HCT116 (cell line): ENCODE measurements around the gene POU4F1. TPM values are rescaled to one million over a fixed set of nuclear protein-coding genes. Genes with fewer than 3 reads are reported as not detected.

Source experiments
- ATAC-seq: fragments of 200-7000 bp; cut with Tn5 transposase; 2 replicates; pipeline ENCODE4 v1.9.1; 2020; ENCODE audit warnings: mild to moderate bottlenecking, moderate library complexity
- BruUV-seq: library from RNA; stranded (reverse); fragments of 400-500 nt; replicated peaks from 2 replicates; lab custom pipeline; 2021; lab: Mats Ljungman, UMichigan
- CTCF ChIA-PET: fragments of 300-600 bp; sonication (Branson Sonifier 250); formaldehyde crosslinking; loops from one replicate; lab custom pipeline; 2021; ENCODE audit warnings: antibody characterized with exemption; lab: Charles Lee
- POLR2A ChIA-PET: fragments of 300-600, 350-600 bp; sonication (Branson Sonifier 250); formaldehyde crosslinking; loops from one replicate; lab custom pipeline; 2021; ENCODE audit warnings: antibody characterized with exemption; lab: Charles Lee
- RAD21 ChIA-PET, 2 experiments: fragments of 300-600 bp; sonication (Branson Sonifier 250); formaldehyde crosslinking; loops; one replicate each; lab custom pipeline; 2023; ENCODE audit warnings: low total read pairs in 2 of 2; ENCODE audit not compliant: uncharacterized antibody in 2 of 2, unreplicated experiment in 2 of 2, low non-redundant PET in 1 of 2; lab: Charles Lee
- DNase-seq: peaks from one replicate; pipeline ENCODE4 v3.0.0-alpha.2; 2010; ENCODE audit warnings: low read depth, low spot score
- H2AFZ ChIP-seq: fragments of 200-600 bp; shearing (Covaris generic), sonication (generic); 2 replicates; pipeline ENCODE4 v1.6.1; 2017; ENCODE audit warnings: low read depth, mixed run types, mixed read lengths, antibody characterized with exemption, low read length; ENCODE audit not compliant: poor library complexity, severe bottlenecking
- H3K27ac ChIP-seq: 2 replicates; pipeline ENCODE4 v1.5.1; 2012; ENCODE audit warnings: low read depth, low read length
- H3K27me3 ChIP-seq: fragments of 200-600 bp; sonication (generic); 2 replicates; pipeline ENCODE4 v1.6.1; 2016; ENCODE audit warnings: mixed run types, low read length, mixed read lengths; ENCODE audit not compliant: insufficient read depth
- H3K36me3 ChIP-seq, 2 experiments: fragments of 200-500 bp in 1 of 2; fragments of 200-600 bp in 1 of 2; sonication (Bioruptor generic) in 1 of 2; sonication (generic) in 1 of 2; 2 replicates each; pipeline versions ENCODE4 v1.5.1 to v1.6.1; 2014 to 2016; ENCODE audit warnings: low read length in 2 of 2, inconsistent platforms in 1 of 2, mixed read lengths in 1 of 2, mixed run types in 1 of 2; ENCODE audit not compliant: insufficient read depth in 2 of 2, control insufficient read depth in 1 of 2
- H3K4me1 ChIP-seq, 2 experiments: fragments of 200-600 bp in 1 of 2; sonication (generic) in 1 of 2; 2 replicates each; pipeline versions ENCODE4 v1.5.1 to v1.6.1; 2012 to 2017; ENCODE audit warnings: low read length in 2 of 2, inconsistent platforms in 1 of 2, mild to moderate bottlenecking in 1 of 2, mixed read lengths in 1 of 2, mixed run types in 1 of 2, moderate library complexity in 1 of 2; ENCODE audit not compliant: insufficient read depth in 2 of 2, control insufficient read depth in 1 of 2
- H3K4me2 ChIP-seq: fragments of 200-600 bp; sonication (generic); 2 replicates; pipeline ENCODE4 v1.6.1; 2017; ENCODE audit warnings: mixed run types, low read length, mixed read lengths
- H3K4me3 ChIP-seq, 2 experiments: fragments of 200-600 bp in 1 of 2; sonication (generic) in 1 of 2; replicated peaks in 1 of 2; 2 replicates each; pipeline ENCODE4 v1.5.1; 2011 to 2016; ENCODE audit warnings: low read length in 2 of 2, control low read depth in 1 of 2, low read depth in 1 of 2, mild to moderate bottlenecking in 1 of 2, mixed read lengths in 1 of 2, mixed run types in 1 of 2
- H3K79me2 ChIP-seq: fragments of 200-600 bp; sonication (generic); 2 replicates; pipeline ENCODE4 v1.6.1; 2017; ENCODE audit warnings: mild to moderate bottlenecking, mixed run types, low read length, moderate library complexity, mixed read lengths; ENCODE audit not compliant: insufficient read depth
- H3K9ac ChIP-seq: fragments of 200-600 bp; sonication (generic); 2 replicates; pipeline ENCODE4 v1.6.1; 2016; ENCODE audit warnings: low read length, mixed read lengths
- H3K9me2 ChIP-seq: fragments of 200-600 bp; sonication (generic), shearing (Covaris generic); 2 replicates; pipeline ENCODE4 v1.6.1; 2017; ENCODE audit warnings: mixed run types, mild to moderate bottlenecking, moderate library complexity; ENCODE audit not compliant: insufficient read depth
- H3K9me3 ChIP-seq, 2 experiments: fragments of 200-500 bp in 1 of 2; fragments of 200-600 bp in 1 of 2; sonication (Bioruptor generic) in 1 of 2; sonication (generic) in 1 of 2; 2 replicates each; pipeline ENCODE4 v1.6.1; 2014 to 2017; ENCODE audit warnings: low read length in 2 of 2, mixed read lengths in 2 of 2, inconsistent platforms in 1 of 2, low read depth in 1 of 2, mild to moderate bottlenecking in 1 of 2, mixed run types in 1 of 2, moderate library complexity in 1 of 2; ENCODE audit not compliant: control insufficient read depth in 1 of 2, insufficient read depth in 1 of 2
- H4K20me1 ChIP-seq: fragments of 200-600 bp; sonication (generic), shearing (Covaris generic); 2 replicates; pipeline ENCODE4 v1.6.1; 2017; ENCODE audit warnings: mixed run types, mild to moderate bottlenecking, moderate library complexity; ENCODE audit not compliant: insufficient read depth
- CEBPB ChIP-seq: IDR thresholded peaks from 2 replicates; pipeline ENCODE4 v1.6.1; 2012; ENCODE audit warnings: low read depth
- EGR1 ChIP-seq: IDR thresholded peaks from 2 replicates; pipeline ENCODE4 v1.6.1; 2012; ENCODE audit warnings: low read depth
- ELF1 ChIP-seq: IDR thresholded peaks from 2 replicates; pipeline ENCODE4 v1.6.1; 2012; ENCODE audit warnings: low read depth, borderline replicate concordance
- EZH2 ChIP-seq: fragments of 200-600 bp; sonication (generic); IDR thresholded peaks from 2 replicates; pipeline ENCODE4 v1.6.1; 2017; ENCODE audit warnings: antibody characterized with exemption, mixed run types
- EZH2phosphoT487 ChIP-seq: fragments of 200-600 bp; IDR thresholded peaks from 2 replicates; pipeline ENCODE4 v1.6.1; 2018; ENCODE audit warnings: antibody characterized with exemption, borderline replicate concordance
- FOSL1 ChIP-seq: IDR thresholded peaks from 2 replicates; pipeline ENCODE4 v1.6.1; 2012; ENCODE audit warnings: low read depth
- JUND ChIP-seq: IDR thresholded peaks from 2 replicates; pipeline ENCODE4 v1.6.1; 2012
- POLR2A ChIP-seq: IDR thresholded peaks from 2 replicates; pipeline ENCODE4 v1.7.0; 2011; ENCODE audit warnings: borderline replicate concordance; ENCODE audit not compliant: insufficient read depth, insufficient read length; ENCODE audit errors: extremely low read depth
- POLR2AphosphoS5 ChIP-seq: IDR thresholded peaks from 2 replicates; pipeline ENCODE4 v1.6.1; 2011; ENCODE audit warnings: mild to moderate bottlenecking, low read depth, low read length, moderate library complexity
- RAD21 ChIP-seq: IDR thresholded peaks from 2 replicates; pipeline ENCODE4 v1.6.1; 2012; ENCODE audit warnings: low read depth, mild to moderate bottlenecking
- REST ChIP-seq: IDR thresholded peaks from 2 replicates; pipeline ENCODE4 v1.6.1; 2012; ENCODE audit warnings: low read depth
- SIN3A ChIP-seq: IDR thresholded peaks from 2 replicates; pipeline ENCODE4 v1.6.1; 2012; ENCODE audit warnings: low read depth
- SP1 ChIP-seq: IDR thresholded peaks from 2 replicates; pipeline ENCODE4 v1.6.1; 2012; ENCODE audit warnings: low read depth
- SRF ChIP-seq: IDR thresholded peaks from 2 replicates; pipeline ENCODE4 v1.6.1; 2012; ENCODE audit warnings: low read depth
- YY1 ChIP-seq: IDR thresholded peaks from 2 replicates; pipeline ENCODE4 v1.6.1; 2011; ENCODE audit warnings: low read length, low read depth, moderate library complexity, mild to moderate bottlenecking; ENCODE audit not compliant: insufficient replicate concordance; ENCODE audit errors: extremely low read depth
- ZBTB33 ChIP-seq: IDR thresholded peaks from 2 replicates; pipeline ENCODE4 v1.6.1; 2011; ENCODE audit warnings: mild to moderate bottlenecking, low read length, moderate library complexity; ENCODE audit not compliant: insufficient replicate concordance; ENCODE audit errors: extremely low read depth
- ZFX ChIP-seq: fragments of 450-650 bp; IDR thresholded peaks from 2 replicates; pipeline ENCODE4 v1.6.1; 2017
- ZNF274 ChIP-seq: fragments of 200-500 bp; sonication (Bioruptor generic); IDR thresholded peaks from 2 replicates; pipeline ENCODE4 v1.6.1; 2014; ENCODE audit warnings: mild to moderate bottlenecking, low read depth, low read length, inconsistent platforms
- intact Hi-C: fragments of 100-400 bp; cut with micrococcal nuclease; formaldehyde crosslinking; loops from 2 replicates; pipeline ENCODE4 v1.10.0; 2022
- total RNA-seq: library from RNA; stranded (reverse); gene quantifications from one replicate; pipeline ENCODE4 v1.2.1, GENCODE V29; 2021; ENCODE audit not compliant: unreplicated experiment

Gene POU4F1
- total RNA-seq, 1 experiment from 2014 or later, result not detected

GRCh38 chr13:78562237-78562889 lies 41.0 kb downstream of the POU4F1 start:
- Histone ChIP-seq H3K9me2 (no peaks in the 10 kb centered on the region), H3K4me3 (no peak overlapping the region), H3K9ac (no peak overlapping the region), H3K79me2 (no peaks in the 10 kb centered on the region), H4K20me1 (no peaks in the 10 kb centered on the region), H3K9me3 (no peaks in the 10 kb centered on the region), H3K36me3 (no peaks in the 10 kb centered on the region)
- RAD21 ChIA-PET, result no interaction called here
- CTCF ChIA-PET, result no interaction called here
- no peak for ATAC-seq
- TF ChIP-seq RAD21 (no peak), EZH2 (no peak), POLR2A (no peak), SRF (no peak), CEBPB (no peak), YY1 (no peak), SIN3A (no peak), FOSL1 (no peak), JUND (no peak), ELF1 (no peak), ZBTB33 (no peak), ZFX (no peak), EZH2phosphoT487 (no peak), EGR1 (no peak), POLR2AphosphoS5 (no peak), SP1 (no peak), REST (no peak), ZNF274 (no peak)
- TF ChIP-seq, all 23 proteins: peak for 0
- intact Hi-C loops, result no loop called here
- Histone ChIP-seq H2AFZ (no peak overlapping the region), H3K4me2 (no peak overlapping the region), H3K4me1 (no peaks in the 10 kb centered on the region), H3K27ac (no peak overlapping the region), H3K27me3 (peaks cover 20% of the 10 kb centered on the region; the same call in 1 of the 2 replicates)
- POLR2A ChIA-PET, result no interaction called here
- no peak for DNase-seq
- no TSS peak for BruUV-seq
